GM12892 (cell line): ENCODE data around the gene UBQLN4.

ENCODE experiments used
- POLR2A ChIP-seq: IDR thresholded peaks from 2 replicates; pipeline ENCODE4 v1.6.1; 2011; ENCODE audit warnings: low read depth, low read length, control low read depth
- POLR2AphosphoS5 ChIP-seq: IDR thresholded peaks from 2 replicates; pipeline ENCODE4 v1.6.1; 2011; ENCODE audit warnings: low read depth, low read length, control low read depth
- TAF1 ChIP-seq: IDR thresholded peaks from 2 replicates; pipeline ENCODE4 v1.6.1; 2011; ENCODE audit warnings: low read depth, mild to moderate bottlenecking, control low read depth, low read length, borderline replicate concordance

DNA sequence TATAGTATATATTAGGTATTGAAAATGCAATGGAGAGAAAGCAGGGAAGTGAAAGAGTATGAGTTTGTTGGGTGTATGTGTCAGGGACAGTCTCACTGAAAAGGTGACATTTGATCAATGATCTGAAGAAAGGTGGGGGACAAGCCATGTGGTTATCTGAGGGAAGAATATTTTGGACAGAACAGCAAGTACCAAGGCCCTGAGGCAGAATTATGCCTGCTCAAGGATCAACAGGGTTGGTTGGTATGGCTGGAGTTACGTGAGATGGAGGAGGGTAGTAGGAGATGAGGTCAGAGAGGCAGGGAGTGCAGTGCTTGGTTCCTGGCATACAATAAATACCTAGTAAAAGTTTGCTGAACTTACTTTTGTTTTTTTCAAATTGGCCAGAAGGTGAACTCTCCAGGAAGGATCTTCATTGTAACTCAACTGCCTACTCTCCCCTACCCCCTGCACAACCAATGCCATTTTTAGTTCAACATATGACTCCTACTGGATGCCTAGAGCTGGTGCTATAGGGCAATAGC lies 2.8 kb upstream of the UBQLN4 start:
- no peak for TF ChIP-seq POLR2A
- no peak for TF ChIP-seq POLR2AphosphoS5
- no peak for TF ChIP-seq TAF1
